Upper lobe of left lung (tissue), 6 donors: ENCODE results near the gene ZNF32. TPM values are rescaled to one million over a fixed set of nuclear protein-coding genes. Genes with fewer than 3 reads are reported as not detected.

ENCODE experiments used
- ATAC-seq, 2 donors: fragments of 200-7000 bp; cut with Tn5 transposase; one replicate each; pipeline ENCODE4 v1.9.1; 2022; ENCODE audit warnings: mild to moderate bottlenecking in 2 of 2, moderate library complexity in 2 of 2; ENCODE audit not compliant: low FRiP score in 2 of 2
- DNase-seq, 2 donors: peaks; one replicate each; pipeline ENCODE4 v3.0.0-alpha.2; 2019 to 2020
- H3K27ac ChIP-seq, 4 donors: fragments of 200-600 bp; sonication (generic); one replicate each; pipeline ENCODE4 v1.5.1; 2016 to 2019
- H3K27me3 ChIP-seq, 4 donors: fragments of 200-600 bp; sonication (generic); one replicate each; pipeline ENCODE4 v1.5.1; 2017 to 2019
- H3K36me3 ChIP-seq, 4 donors: fragments of 200-600 bp; sonication (generic); one replicate each; pipeline ENCODE4 v1.5.1; 2016 to 2019
- H3K4me1 ChIP-seq, 4 donors: fragments of 200-600 bp; sonication (generic); one replicate each; pipeline ENCODE4 v1.5.1; 2018 to 2019
- H3K4me3 ChIP-seq, 4 donors: fragments of 200-600 bp; sonication (generic); one replicate each; pipeline ENCODE4 v1.5.1; 2017 to 2019; ENCODE audit warnings: mild to moderate bottlenecking in 2 of 4, moderate library complexity in 1 of 4
- H3K9me3 ChIP-seq, 4 donors: fragments of 200-600 bp; sonication (generic); one replicate each; pipeline ENCODE4 v1.5.1; 2018 to 2019
- CTCF ChIP-seq, 6 experiments: fragments of 450-650 bp in 4 of 6; fragments of 200-600 bp in 2 of 6; sonication (generic) in 2 of 6; IDR thresholded peaks; one replicate each; pipeline ENCODE4 v1.5.1; 2016 to 2019; ENCODE audit warnings: antibody characterized with exemption in 6 of 6
- EP300 ChIP-seq, 4 donors: sonication (generic); formaldehyde crosslinking; IDR thresholded peaks; one replicate each; pipeline ENCODE4 v1.5.1; 2017; ENCODE audit warnings: antibody characterized with exemption in 4 of 4, control low read depth in 2 of 4
- POLR2A ChIP-seq, 4 donors: fragments of 450-650 bp; IDR thresholded peaks; one replicate each; pipeline ENCODE4 v1.5.1; 2016 to 2017; ENCODE audit warnings: antibody characterized with exemption in 4 of 4, mild to moderate bottlenecking in 2 of 4
- POLR2AphosphoS5 ChIP-seq, 2 donors: sonication (generic); formaldehyde crosslinking; IDR thresholded peaks; one replicate each; pipeline ENCODE4 v1.5.1; 2017; ENCODE audit warnings: antibody characterized with exemption in 2 of 2
- WGBS, 2 donors: methylation state at CpG; one replicate each; pipeline ENCODE4 v1.1.5; 2017 to 2018; 5-methylcytosine and 5-hydroxymethylcytosine counted together
- total RNA-seq, 6 donors: library from RNA; depleted of rRNA in 4 of 6; stranded (reverse); fragments of >200 nt in 4 of 6; gene quantifications; one replicate each; pipeline versions ENCODE4 v1.1.0 to v1.2.1, GENCODE V29; 2016 to 2021
- donor health status: DM: no; HTN: no; CAD: no; lungs with moderate emphysema.
- donor health status: DM: no; HTN: yes; CAD: no; lungs with severe emphysema.

ZNF32 gene
- total RNA-seq, 6 donors from 2014 or later = 16.8 to 36.8 (median 26.8) TPM

GRCh38 chr10:43667761-43668386 lies 19.2 kb upstream of the ZNF32 start:
- H3K9me3 ChIP-seq = no peaks in the 10 kb centered on the region
- no peaks in the 10 kb centered on the region for H3K36me3 ChIP-seq
- peaks cover 0 to 11% (median 4%) of the 10 kb centered on the region in 4 donors for H3K27me3 ChIP-seq
- DNase-seq (peak in 1 of 2 donors; percentile 82), ATAC-seq (no peak)
- H3K4me3 ChIP-seq = peak overlapping the region in 1 of 4 donors; percentile 34
- 72 to 76% methylated on average over 28 to 36 of the region's 36 CpGs for WGBS, 2 donors
- no peak for TF ChIP-seq CTCF (IDR thresholded peaks at IDR 0.05)
- TF ChIP-seq EP300 (IDR thresholded peaks at IDR 0.05) = no peak
- no peak for TF ChIP-seq POLR2AphosphoS5 (IDR thresholded peaks at IDR 0.05)
- no peak for TF ChIP-seq POLR2A (IDR thresholded peaks at IDR 0.05)
- H3K27ac ChIP-seq = no peak overlapping the region
- H3K4me1 ChIP-seq = peaks cover 0 to 10% (median 3%) of the 10 kb centered on the region in 4 donors

GRCh38 chr10:43667317-43667731 lies 18.6 kb upstream of the ZNF32 start:
- 0 to 7% methylated on average over 3 to 22 of the region's 35 CpGs for WGBS, 2 donors
- DNase-seq (peak in 1 of 2 donors; percentile 78), ATAC-seq (peak in 1 of 2 donors; percentile 66)
- H3K36me3 ChIP-seq = no peaks in the 10 kb centered on the region
- no peak overlapping the region for H3K27ac ChIP-seq
- H3K9me3 ChIP-seq = no peaks in the 10 kb centered on the region
- H3K4me1 ChIP-seq = peaks cover 0 to 10% (median 3%) of the 10 kb centered on the region in 4 donors
- H3K27me3 ChIP-seq = peaks cover 0 to 11% (median 4%) of the 10 kb centered on the region in 4 donors
- TF ChIP-seq CTCF (IDR thresholded peaks at IDR 0.05) = peak in 5 of 6 experiments; percentile 23 to 53 (median 32)
- no peak for TF ChIP-seq POLR2A (IDR thresholded peaks at IDR 0.05)
- peak overlapping the region in 2 of 4 donors; percentile 23 to 34 for H3K4me3 ChIP-seq

- no peaks in the 10 kb centered on the region for H3K36me3 ChIP-seq
- no peak overlapping the region for H3K27ac ChIP-seq
- H3K4me3 ChIP-seq = no peak overlapping the region
- no peak for DNase-seq
- no peaks in the 10 kb centered on the region for H3K9me3 ChIP-seq
- H3K4me1 ChIP-seq = peaks cover 0 to 10% (median 3%) of the 10 kb centered on the region in 4 donors
- ATAC-seq = no peak
- TF ChIP-seq CTCF (IDR thresholded peaks at IDR 0.05) (no peak), EP300 (IDR thresholded peaks at IDR 0.05) (no peak), POLR2AphosphoS5 (IDR thresholded peaks at IDR 0.05) (no peak), POLR2A (IDR thresholded peaks at IDR 0.05) (no peak)
- H3K27me3 ChIP-seq = peaks cover 0 to 11% (median 4%) of the 10 kb centered on the region in 4 donors
- WGBS, 2 donors = 62 to 70% methylated on average over 9 of the region's 9 CpGs
These were observed 17.9 kb upstream of the ZNF32 start for GRCh38 chr10:43666552-43666951.

- H3K4me3 ChIP-seq = no peak overlapping the region
- no peaks in the 10 kb centered on the region for H3K36me3 ChIP-seq
- H3K4me1 ChIP-seq = peaks cover 0 to 10% (median 3%) of the 10 kb centered on the region in 4 donors
- no peak overlapping the region for H3K27ac ChIP-seq
- 49 to 60% methylated on average over 3 of the region's 3 CpGs for WGBS, 2 donors
- ATAC-seq = no peak
- H3K27me3 ChIP-seq = peaks cover 0 to 11% (median 4%) of the 10 kb centered on the region in 4 donors
- TF ChIP-seq POLR2AphosphoS5 (IDR thresholded peaks at IDR 0.05) = no peak
- no peak for TF ChIP-seq CTCF (IDR thresholded peaks at IDR 0.05)
- TF ChIP-seq POLR2A (IDR thresholded peaks at IDR 0.05) = no peak
- no peak for TF ChIP-seq EP300 (IDR thresholded peaks at IDR 0.05)
- no peak for DNase-seq
- no peaks in the 10 kb centered on the region for H3K9me3 ChIP-seq
These were observed 16.4 kb upstream of the ZNF32 start for GRCh38 chr10:43665054-43665453.

GRCh38 chr10:43658227-43658626 lies 9.5 kb upstream of the ZNF32 start:
- DNase-seq (peak in 1 of 2 donors; percentile 42), ATAC-seq (peak in 1 of 2 donors; percentile 57)
- H3K27ac ChIP-seq = no peak overlapping the region
- TF ChIP-seq EP300 (IDR thresholded peaks at IDR 0.05) = no peak
- TF ChIP-seq CTCF (IDR thresholded peaks at IDR 0.05) = no peak
- no peak for TF ChIP-seq POLR2AphosphoS5 (IDR thresholded peaks at IDR 0.05)
- TF ChIP-seq POLR2A (IDR thresholded peaks at IDR 0.05) = no peak
- H3K4me3 ChIP-seq = no peak overlapping the region
- no peaks in the 10 kb centered on the region for H3K27me3 ChIP-seq
- no peaks in the 10 kb centered on the region for H3K36me3 ChIP-seq
- WGBS, 2 donors = 79 to 80% methylated on average over 7 to 8 of the region's 8 CpGs
- H3K9me3 ChIP-seq = no peaks in the 10 kb centered on the region
- no peaks in the 10 kb centered on the region for H3K4me1 ChIP-seq
